ENCODE measurements around the gene MINDY3. TPM values are rescaled to one million over a fixed set of nuclear protein-coding genes. Genes with fewer than 3 reads are reported as not detected.

MINDY3 gene
- total RNA-seq, 1 donor from 2014 or later = 26.3 TPM

- Mint-ChIP-seq H3K36me3 (no peaks in the 10 kb centered on the region), H3K27ac (no peak overlapping the region), H3K27me3 (peaks cover 10% of the 10 kb centered on the region), H3K4me1 (ENCODE audit: unreplicated experiment) (no peaks in the 10 kb centered on the region), H3K4me3 (no peak overlapping the region), H3K9me3 (no peaks in the 10 kb centered on the region)
- DNase-seq (ENCODE audit: extremely low spot score, unreplicated experiment) = no peak
- no peak for TF ChIP-seq CTCF (conservative IDR thresholded peaks at IDR 0.05)
Observed at GRCh38 chr10:15754937-15755336, 105.4 kb downstream of the MINDY3 start.

GRCh38 chr10:15751046-15751445, 109.3 kb downstream of the MINDY3 start:
- no peak for DNase-seq (ENCODE audit: extremely low spot score, unreplicated experiment)
- Mint-ChIP-seq H3K27me3 (peaks cover 13% of the 10 kb centered on the region), H3K9me3 (no peaks in the 10 kb centered on the region), H3K36me3 (no peaks in the 10 kb centered on the region), H3K27ac (no peak overlapping the region), H3K4me3 (no peak overlapping the region), H3K4me1 (ENCODE audit: unreplicated experiment) (peaks cover 3% of the 10 kb centered on the region)
- TF ChIP-seq CTCF (conservative IDR thresholded peaks at IDR 0.05) = no peak

- Mint-ChIP-seq H3K27ac (no peak overlapping the region), H3K4me1 (ENCODE audit: unreplicated experiment) (peaks cover 3% of the 10 kb centered on the region), H3K27me3 (peaks cover 16% of the 10 kb centered on the region), H3K9me3 (no peaks in the 10 kb centered on the region), H3K36me3 (no peaks in the 10 kb centered on the region), H3K4me3 (no peak overlapping the region)
- TF ChIP-seq CTCF (conservative IDR thresholded peaks at IDR 0.05) = no peak
- DNase-seq (ENCODE audit: extremely low spot score, unreplicated experiment) = no peak
Observed at GRCh38 chr10:15748126-15748525, 112.2 kb downstream of the MINDY3 start.

GRCh38 chr10:15747632-15748031, 112.7 kb downstream of the MINDY3 start:
- no peak overlapping the region for H3K4me3 Mint-ChIP-seq
- H3K27ac Mint-ChIP-seq = no peak overlapping the region
- H3K36me3 Mint-ChIP-seq = no peaks in the 10 kb centered on the region
- H3K27me3 Mint-ChIP-seq = peaks cover 16% of the 10 kb centered on the region
- H3K4me1 Mint-ChIP-seq (ENCODE audit: unreplicated experiment) = peaks cover 3% of the 10 kb centered on the region
- DNase-seq (ENCODE audit: extremely low spot score, unreplicated experiment) = no peak
- TF ChIP-seq CTCF (conservative IDR thresholded peaks at IDR 0.05) = no peak
- H3K9me3 Mint-ChIP-seq = no peaks in the 10 kb centered on the region

- TF ChIP-seq CTCF (conservative IDR thresholded peaks at IDR 0.05) = no peak
- H3K36me3 Mint-ChIP-seq = no peaks in the 10 kb centered on the region
- H3K4me3 Mint-ChIP-seq = no peak overlapping the region
- peaks cover 16% of the 10 kb centered on the region for H3K27me3 Mint-ChIP-seq
- DNase-seq (ENCODE audit: extremely low spot score, unreplicated experiment) = no peak
- H3K9me3 Mint-ChIP-seq = no peaks in the 10 kb centered on the region
- peaks cover 3% of the 10 kb centered on the region for H3K4me1 Mint-ChIP-seq (ENCODE audit: unreplicated experiment)
- no peak overlapping the region for H3K27ac Mint-ChIP-seq
Observed at GRCh38 chr10:15745751-15746150, 114.6 kb downstream of the MINDY3 start.
